ENCODE data around the gene OPCML. TPM values are rescaled to one million over a fixed set of nuclear protein-coding genes. Genes with fewer than 3 reads are reported as not detected.

The OPCML gene
- total RNA-seq, 3 donors from 2014 or later (not counting 1 experiment from before 2014, with no cell fraction given), result not detected

- intact Hi-C loops (cut with micrococcal nuclease), result no loop called here
- DNase-seq (no peak), ATAC-seq (no peak)
- H3K27me3 ChIP-seq (ENCODE audit: control insufficient read depth, insufficient read depth, low read length), result no peaks in the 10 kb centered on the region
- H3K36me3 ChIP-seq (ENCODE audit: control insufficient read depth, insufficient read depth, low read length), result no peaks in the 10 kb centered on the region
- no peak overlapping the region for H3K4me3 Mint-ChIP-seq
- H3K9me3 ChIP-seq (ENCODE audit: control insufficient read depth, insufficient read depth, low read length), result no peaks in the 10 kb centered on the region
- no peak overlapping the region for H3K27ac Mint-ChIP-seq
- no peak overlapping the region for H3K4me3 ChIP-seq (ENCODE audit: low read length)
- H3K4me1 ChIP-seq (ENCODE audit: control insufficient read depth, insufficient read depth, low read length), result no peaks in the 10 kb centered on the region
- no peaks in the 10 kb centered on the region for H3K9me3 Mint-ChIP-seq
- peaks cover 0 to 7% of the 10 kb centered on the region in 2 donors for H3K27me3 Mint-ChIP-seq (ENCODE audit: low read depth in 2 of 2)
- no peak overlapping the region for H3K27ac ChIP-seq (ENCODE audit: low read length)
- H3K4me1 Mint-ChIP-seq, result no peaks in the 10 kb centered on the region
- no peaks in the 10 kb centered on the region for H3K36me3 Mint-ChIP-seq
- TF ChIP-seq CTCF (IDR thresholded peaks at IDR 0.05), result no peak
- 66% methylated on average over 13 of the region's 13 CpGs for WGBS (ENCODE audit: insufficient coverage)
These were observed 309.6 kb downstream of the OPCML start for GRCh38 chr11:133222425-133223330.

DNA sequence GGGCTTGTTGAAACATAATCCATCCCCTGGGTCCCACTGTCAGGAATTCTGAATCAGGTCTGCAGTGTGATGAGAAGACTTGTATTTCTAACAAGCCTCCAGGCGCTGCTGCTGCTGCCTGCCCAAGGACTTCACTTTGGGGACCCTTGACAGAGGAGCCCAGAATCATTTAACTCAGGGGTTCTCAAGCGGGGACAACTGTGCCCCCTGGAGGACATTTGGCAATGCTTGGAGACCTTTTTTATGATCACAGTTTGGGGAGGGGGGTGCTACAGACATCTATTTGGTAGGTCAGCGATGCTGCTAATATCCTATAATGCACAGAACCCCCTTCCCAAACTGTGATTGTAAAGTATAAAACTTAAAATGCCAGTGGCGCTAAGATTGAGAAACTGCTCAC lies 312.8 kb downstream of the OPCML start:
- ATAC-seq, result no peak
- no peak for TF ChIP-seq CTCF (IDR thresholded peaks at IDR 0.05)
- Mint-ChIP-seq H3K27ac (no peak overlapping the region), H3K27me3 (ENCODE audit: low read depth in 2 of 2) (peaks cover 10 to 14% of the 10 kb centered on the region in 2 donors), H3K9me3 (peaks cover 0 to 1% of the 10 kb centered on the region in 2 donors), H3K36me3 (no peaks in the 10 kb centered on the region), H3K4me3 (no peak overlapping the region), H3K4me1 (no peaks in the 10 kb centered on the region)
- Histone ChIP-seq H3K4me3 (ENCODE audit: low read length) (no peak overlapping the region), H3K36me3 (ENCODE audit: control insufficient read depth, insufficient read depth, low read length) (no peaks in the 10 kb centered on the region), H3K4me1 (ENCODE audit: control insufficient read depth, insufficient read depth, low read length) (no peaks in the 10 kb centered on the region), H3K27ac (ENCODE audit: low read length) (no peak overlapping the region), H3K27me3 (ENCODE audit: control insufficient read depth, insufficient read depth, low read length) (no peaks in the 10 kb centered on the region), H3K9me3 (ENCODE audit: control insufficient read depth, insufficient read depth, low read length) (no peaks in the 10 kb centered on the region)
- no peak for DNase-seq
- 79% methylated on average over 3 of the region's 4 CpGs for WGBS (ENCODE audit: insufficient coverage)
- intact Hi-C loops (cut with micrococcal nuclease), result no loop called here

- H3K9me3 Mint-ChIP-seq, result peaks cover 0 to 2% of the 10 kb centered on the region in 2 donors
- Histone ChIP-seq H3K4me3 (ENCODE audit: low read length) (no peak overlapping the region), H3K36me3 (ENCODE audit: control insufficient read depth, insufficient read depth, low read length) (no peaks in the 10 kb centered on the region), H3K27me3 (ENCODE audit: control insufficient read depth, insufficient read depth, low read length) (no peaks in the 10 kb centered on the region), H3K27ac (ENCODE audit: low read length) (no peak overlapping the region), H3K4me1 (ENCODE audit: control insufficient read depth, insufficient read depth, low read length) (no peaks in the 10 kb centered on the region), H3K9me3 (ENCODE audit: control insufficient read depth, insufficient read depth, low read length) (no peaks in the 10 kb centered on the region)
- H3K4me3 Mint-ChIP-seq, result no peak overlapping the region
- ATAC-seq, result no peak
- no peak for TF ChIP-seq CTCF (IDR thresholded peaks at IDR 0.05)
- no peak for DNase-seq
- H3K36me3 Mint-ChIP-seq, result no peaks in the 10 kb centered on the region
- no peaks in the 10 kb centered on the region for H3K4me1 Mint-ChIP-seq
- intact Hi-C loops (cut with micrococcal nuclease), result loop anchor here (2.0 kb wide), 1 partner anchor 56 kb away; no protein-coding TSS in a partner anchor
- H3K27ac Mint-ChIP-seq, result no peak overlapping the region
- H3K27me3 Mint-ChIP-seq (ENCODE audit: low read depth in 2 of 2), result peaks cover 10 to 14% of the 10 kb centered on the region in 2 donors
These were observed 315.5 kb downstream of the OPCML start for GRCh38 chr11:133216813-133217212.

Data from natural killer cell (primary cell).